ENCODE data around the gene UPK3A.

GRCh38 chr22:45332001-45332400, 47.3 kb downstream of the UPK3A start:
- no peak for TF ChIP-seq POLR2A (IDR thresholded peaks at IDR 0.05)
- TF ChIP-seq CTCF (IDR thresholded peaks at IDR 0.05) = no peak

Measured in adrenal gland (tissue), 5 donors.